IPS-18c (cell line): Measurements from ENCODE around the gene GLYAT.

Source experiments
- H3K4me3 ChIP-seq: 2 replicates; pipeline ENCODE4 v1.7.0; 2013; ENCODE audit warnings: low read depth, mild to moderate bottlenecking, low read length, moderate library complexity; ENCODE audit not compliant: insufficient read depth
- H3K9me3 ChIP-seq: one replicate; pipeline ENCODE4 v1.6.1; 2013; ENCODE audit warnings: mild to moderate bottlenecking, low read length, moderate library complexity; ENCODE audit not compliant: control insufficient read depth, insufficient read depth

The GLYAT gene

GRCh38 chr11:58762284-58763119 is 30.8 kb upstream of the GLYAT start:
- Histone ChIP-seq H3K4me3 (no peak overlapping the region), H3K9me3 (no peaks in the 10 kb centered on the region)

GRCh38 chr11:58757439-58757838 is 25.7 kb upstream of the GLYAT start:
- Histone ChIP-seq H3K4me3 (no peak overlapping the region), H3K9me3 (no peaks in the 10 kb centered on the region)

DNA sequence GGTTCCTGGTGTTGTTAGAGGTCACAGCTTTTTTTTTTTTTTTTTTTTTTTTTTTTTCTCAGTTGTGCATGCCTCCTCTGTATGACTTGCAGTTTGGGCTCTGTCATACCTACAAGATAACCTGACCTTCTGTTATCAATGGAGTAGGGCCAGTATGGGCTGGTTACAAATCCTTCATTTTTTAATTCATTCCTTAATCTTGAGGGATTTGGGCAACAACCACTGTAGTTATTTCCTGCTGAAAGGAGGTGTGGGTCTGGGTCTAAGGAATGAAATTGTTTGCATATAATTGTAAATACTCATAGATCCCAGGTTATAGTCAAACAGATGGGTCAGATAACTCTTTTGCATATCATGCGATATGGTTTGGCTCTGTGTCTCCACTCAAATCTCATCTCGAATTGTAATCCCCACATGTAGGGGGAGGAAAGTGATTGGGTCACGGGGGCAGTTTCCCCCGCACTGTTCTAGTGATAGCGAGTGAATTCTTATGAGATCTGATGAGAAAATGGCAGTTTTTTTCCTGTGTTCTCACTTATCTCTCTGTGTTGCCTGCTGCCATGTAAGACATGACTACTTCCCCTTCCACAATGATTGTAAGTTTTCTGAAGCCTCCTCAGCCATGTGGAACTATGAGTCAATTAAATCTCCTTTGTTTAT is 14.1 kb upstream of the GLYAT start:
- H3K9me3 ChIP-seq: peaks cover 14% of the 10 kb centered on the region

DNA sequence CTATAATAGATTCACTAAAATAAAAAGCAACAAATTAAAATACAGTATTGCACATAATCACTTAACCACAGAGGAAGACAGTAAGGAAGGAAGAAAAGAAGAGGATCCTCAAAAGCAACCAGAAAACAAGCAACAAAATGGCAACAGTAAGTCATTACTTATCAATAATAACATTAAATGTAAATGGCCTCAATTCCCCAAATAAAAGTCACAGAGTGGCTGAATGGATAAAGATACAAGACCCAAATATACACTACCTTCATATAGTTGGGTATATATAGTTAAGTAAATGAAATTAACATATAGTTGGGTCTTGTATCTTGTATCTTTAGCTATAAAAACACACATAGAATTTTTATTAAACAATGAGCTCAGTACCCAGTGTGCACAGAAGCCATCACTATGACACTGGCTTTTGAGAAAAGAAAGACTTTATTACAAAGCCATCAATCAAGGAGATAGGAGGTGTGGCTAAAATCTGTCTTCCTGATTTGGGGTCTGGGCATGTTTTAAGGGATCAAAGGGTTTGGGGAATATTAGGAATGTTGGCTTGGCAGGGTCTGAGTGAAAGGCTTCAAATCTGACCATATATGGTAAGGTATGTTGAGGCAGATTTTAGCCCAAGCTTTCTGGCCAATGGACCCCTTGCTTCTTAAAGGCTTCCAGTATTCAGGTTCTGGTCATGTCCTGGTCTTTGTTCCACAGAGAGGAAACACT is 13.4 kb upstream of the GLYAT start:
- H3K4me3 ChIP-seq: no peak overlapping the region
- peaks cover 17% of the 10 kb centered on the region for H3K9me3 ChIP-seq

More for the DNA sequence above, 14.1 kb upstream of the GLYAT start:
- no peak overlapping the region for H3K4me3 ChIP-seq

DNA sequence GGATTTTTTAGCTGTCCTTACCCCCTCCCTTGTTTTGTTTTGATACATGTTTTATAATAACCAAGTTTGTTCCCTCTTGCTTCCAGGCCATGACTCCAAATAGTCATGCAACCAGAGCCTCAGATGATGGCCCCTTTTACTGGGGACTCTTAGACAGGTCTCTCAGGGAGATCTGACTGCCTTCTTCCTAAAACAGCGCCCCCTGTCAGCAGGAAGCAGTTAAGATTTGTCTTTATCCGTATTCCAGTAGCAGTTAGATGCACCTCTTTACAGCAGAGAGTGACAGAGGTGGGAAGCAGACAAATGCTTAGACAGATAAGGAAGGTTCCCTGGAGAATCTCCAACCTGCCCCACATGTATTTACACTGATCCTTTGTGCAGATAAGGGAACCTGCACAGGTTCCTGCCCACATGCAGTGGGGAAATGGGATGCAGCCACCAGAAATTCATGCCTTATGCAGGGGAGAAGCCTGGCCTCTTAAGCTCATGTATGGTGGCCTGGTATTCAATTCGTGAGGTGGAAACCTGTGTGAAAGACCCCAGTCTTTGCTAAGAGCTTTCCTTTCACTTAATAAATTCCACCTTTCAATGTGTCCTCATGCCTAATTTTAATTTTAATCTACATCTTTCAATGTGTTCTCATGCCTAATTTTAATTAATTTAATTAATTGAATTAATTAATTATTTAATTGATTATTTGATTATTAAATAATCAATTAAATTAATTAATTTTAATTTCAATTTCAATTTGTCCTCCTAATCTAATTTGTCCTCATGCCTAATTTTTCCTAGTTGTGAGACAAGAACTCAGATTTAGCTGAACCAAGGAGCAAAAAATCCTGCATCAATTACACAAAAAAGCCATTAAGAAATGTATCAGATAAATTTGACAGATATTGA is 11.5 kb upstream of the GLYAT start:
- Histone ChIP-seq H3K4me3 (no peak overlapping the region), H3K9me3 (peaks cover 17% of the 10 kb centered on the region)

- peaks cover 17% of the 10 kb centered on the region for H3K9me3 ChIP-seq
- no peak overlapping the region for H3K4me3 ChIP-seq
Observed at GRCh38 chr11:58742140-58742539, 10.4 kb upstream of the GLYAT start.

DNA sequence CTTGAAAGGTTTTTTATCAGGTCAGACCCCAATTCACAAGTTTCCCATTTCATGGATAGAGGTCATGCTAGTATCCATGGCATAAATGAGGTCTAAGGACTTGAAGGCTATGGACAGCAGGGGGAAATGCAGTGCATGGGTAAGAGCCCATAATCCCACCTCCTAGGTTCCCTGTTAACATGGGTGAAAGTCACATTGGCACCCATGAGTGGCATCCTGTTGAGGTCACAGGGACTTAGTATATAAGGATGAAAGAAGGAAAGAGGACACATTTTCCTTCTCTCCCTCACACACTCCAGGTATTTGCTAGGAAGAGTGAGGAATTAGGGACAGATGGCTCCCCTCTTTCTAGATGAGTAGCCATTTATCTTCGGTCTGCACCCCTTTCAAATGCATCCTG is 9.4 kb upstream of the GLYAT start:
- peaks cover 17% of the 10 kb centered on the region for H3K9me3 ChIP-seq

GRCh38 chr11:58740447-58740846 is 8.7 kb upstream of the GLYAT start:
- Histone ChIP-seq H3K9me3 (peaks cover 17% of the 10 kb centered on the region), H3K4me3 (no peak overlapping the region)

More for the DNA sequence above, 9.4 kb upstream of the GLYAT start:
- H3K4me3 ChIP-seq: no peak overlapping the region

DNA sequence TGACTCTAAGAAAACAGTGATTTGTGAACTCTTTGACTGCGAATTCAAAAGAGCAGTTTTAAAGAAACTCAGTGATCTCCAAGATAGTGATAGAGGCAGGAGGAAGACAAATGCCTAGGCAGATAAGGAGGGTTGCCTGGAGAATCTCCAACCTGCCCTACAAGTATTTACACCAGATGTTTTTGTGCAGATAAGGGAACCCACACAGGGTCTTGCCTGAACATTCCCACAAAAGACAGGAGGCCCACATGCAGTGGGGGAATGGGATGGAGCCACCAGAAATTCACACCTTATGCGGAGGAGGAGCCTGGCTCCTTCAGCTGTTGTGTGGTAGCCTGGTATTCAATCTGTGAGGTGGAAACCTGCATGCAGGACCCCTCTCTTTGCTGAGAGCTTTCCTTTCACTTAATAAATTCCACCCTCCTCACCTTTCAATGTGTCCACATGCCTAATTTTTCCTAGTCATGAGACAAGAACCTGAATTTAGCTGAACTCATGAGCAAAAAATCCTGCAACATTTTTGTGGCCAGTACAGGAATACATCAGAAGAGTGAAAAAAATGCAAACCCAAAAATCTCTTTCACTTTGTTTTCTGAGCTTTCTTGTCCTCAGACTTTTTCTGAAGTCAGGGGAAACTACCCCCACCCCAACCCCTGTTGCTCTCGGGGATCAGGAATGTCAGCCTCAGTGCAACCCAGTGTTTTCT is 8.1 kb upstream of the GLYAT start:
- H3K9me3 ChIP-seq: peaks cover 17% of the 10 kb centered on the region
- H3K4me3 ChIP-seq: no peak overlapping the region

DNA sequence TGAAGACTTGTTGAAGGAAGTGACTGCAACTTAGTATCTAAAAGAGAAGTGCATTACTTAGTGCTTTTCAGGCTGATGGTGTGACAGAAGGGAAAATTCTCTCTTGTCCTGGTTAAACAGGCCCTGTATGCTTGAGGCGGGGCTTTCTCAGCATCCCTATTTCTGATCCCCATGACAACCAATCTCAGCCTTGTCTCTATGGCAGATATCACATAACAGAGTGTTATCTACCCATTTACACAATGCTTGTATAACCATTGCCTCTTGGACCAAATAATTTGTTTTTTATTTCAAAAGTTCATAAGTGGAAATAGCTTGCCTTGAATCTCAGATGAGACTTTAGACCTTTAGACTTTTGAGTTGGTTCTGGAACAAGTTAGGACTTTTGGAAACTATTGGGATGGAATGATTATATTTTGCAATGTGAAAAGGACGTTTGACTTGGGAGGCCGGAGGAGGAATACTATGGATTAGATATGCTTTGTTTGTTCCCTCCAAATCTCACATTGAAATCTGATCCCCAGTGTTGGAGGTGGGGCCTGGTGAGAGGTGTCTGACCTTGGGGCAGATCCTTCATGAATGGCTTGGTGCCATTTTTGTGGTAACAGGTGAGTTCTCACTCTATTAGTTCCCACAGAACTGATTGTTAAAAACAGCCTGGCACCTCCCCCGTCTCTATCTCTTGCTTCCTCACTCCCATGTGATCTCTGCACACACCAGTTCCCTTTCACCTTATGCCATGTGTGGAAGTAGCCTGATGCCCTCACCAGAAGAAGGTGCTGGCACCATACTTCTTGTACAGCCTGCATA is 3.1 kb upstream of the GLYAT start:
- H3K4me3 ChIP-seq: no peak overlapping the region
- no peaks in the 10 kb centered on the region for H3K9me3 ChIP-seq

DNA sequence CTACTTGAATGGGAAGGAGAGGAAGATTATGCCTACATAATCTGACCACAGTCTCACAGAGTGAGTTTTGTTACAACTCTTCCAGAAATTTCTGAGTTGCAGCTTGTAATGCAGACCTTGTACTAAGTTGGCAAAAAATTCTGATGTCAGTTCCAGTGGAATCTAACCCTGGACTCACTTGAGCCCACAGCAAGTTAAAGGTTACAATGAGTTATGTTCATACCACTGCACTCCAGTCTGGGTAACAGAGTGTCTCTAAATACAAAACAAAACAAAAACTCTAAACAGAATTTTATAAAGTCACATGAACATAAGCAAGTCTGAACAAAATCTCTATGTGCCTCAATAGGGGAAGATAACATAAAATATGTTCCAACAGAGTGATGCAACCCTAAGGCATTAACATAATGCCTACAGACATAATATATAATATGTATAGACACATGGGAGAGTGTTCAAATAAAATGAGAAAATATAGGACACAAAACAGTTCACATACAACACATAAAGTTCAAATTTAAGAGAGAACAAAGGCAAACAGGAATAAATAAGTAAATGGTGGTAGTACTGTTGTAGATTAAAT is 1.1 kb downstream of the GLYAT start:
- no peak overlapping the region for H3K4me3 ChIP-seq
- H3K9me3 ChIP-seq: no peaks in the 10 kb centered on the region

DNA sequence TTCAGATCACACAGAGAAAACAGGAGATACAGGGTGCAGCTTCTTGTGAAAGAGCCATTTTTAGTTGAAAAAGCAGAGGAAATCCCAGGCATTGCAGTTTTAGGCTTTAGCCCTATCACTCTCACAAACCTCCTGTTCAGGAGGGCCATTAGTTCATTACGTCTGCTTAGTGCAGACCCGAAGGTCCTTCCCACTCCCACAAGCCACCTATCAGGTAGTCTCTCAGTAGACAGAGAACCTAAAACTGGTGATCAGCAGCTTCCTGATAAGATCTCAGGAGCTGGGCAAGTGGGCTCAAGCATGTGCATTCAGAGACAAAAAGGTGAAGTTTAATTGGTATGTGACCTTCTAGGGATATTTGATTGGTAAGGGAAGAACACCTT is 4.3 kb downstream of the GLYAT start:
- Histone ChIP-seq H3K9me3 (no peaks in the 10 kb centered on the region), H3K4me3 (no peak overlapping the region)

DNA sequence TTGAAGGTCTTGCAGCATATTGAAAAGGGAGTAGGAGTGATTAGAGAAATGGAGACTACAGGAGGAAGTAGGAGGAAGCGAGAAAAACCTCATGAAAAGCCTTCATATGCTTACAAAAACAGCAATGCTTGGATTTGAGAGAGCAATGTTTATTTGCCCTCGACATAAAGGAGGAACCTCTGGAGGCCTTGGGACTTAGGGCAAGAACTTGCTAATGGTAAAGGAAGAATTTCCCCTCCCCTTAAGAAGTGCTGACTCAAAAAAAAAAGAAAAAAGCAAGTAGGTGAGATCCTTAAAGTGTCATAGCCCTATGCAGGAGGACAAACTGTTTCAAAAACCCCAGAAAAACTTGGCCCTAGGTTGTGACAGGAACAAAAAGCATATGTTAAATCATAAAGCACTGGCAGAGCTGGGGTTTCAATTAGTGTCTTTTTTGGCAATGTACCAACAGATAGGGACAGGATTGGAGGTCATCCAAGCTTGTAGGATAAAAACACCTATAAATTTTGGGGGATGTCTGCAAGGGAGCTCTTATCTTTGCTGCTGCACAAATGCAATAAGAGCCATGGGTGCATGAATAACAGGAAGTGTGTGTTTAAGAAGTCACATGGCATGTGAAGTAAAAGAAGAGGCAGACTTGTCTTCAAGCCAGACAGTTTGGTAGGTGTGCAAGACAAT is 4.9 kb downstream of the GLYAT start:
- H3K4me3 ChIP-seq: no peak overlapping the region
- no peaks in the 10 kb centered on the region for H3K9me3 ChIP-seq

DNA sequence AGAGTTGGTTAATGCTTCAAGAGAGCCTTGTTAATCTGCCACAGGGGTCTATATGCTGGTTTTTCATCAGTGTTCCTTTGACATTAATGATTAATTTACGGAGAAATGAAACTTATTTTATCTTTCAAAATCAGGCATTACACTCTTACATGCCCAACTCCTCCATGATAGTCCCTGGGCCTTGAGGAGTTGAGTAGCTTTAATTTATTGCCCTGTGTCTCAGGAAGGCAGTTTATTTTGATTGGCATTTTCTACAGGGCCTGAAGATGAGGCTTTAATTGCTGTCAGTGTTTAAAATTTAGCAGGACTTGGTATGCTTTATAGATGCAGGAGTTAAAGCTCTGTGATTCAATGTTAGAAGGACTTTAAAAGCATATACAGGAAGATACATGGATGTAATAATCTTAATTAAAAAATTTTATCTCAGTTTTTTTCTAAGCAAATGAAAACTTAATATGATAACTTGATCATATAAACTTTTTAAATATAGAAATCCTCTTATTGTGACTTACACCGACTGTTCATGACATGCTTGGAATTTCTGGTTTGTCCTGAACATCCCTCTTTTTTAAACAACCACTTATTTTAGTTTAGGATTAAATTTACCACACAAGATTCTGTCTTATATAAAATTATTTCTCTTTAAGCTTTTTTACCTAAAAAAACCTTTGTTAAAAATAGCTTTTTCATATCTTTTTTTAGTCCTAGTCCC is 12.2 kb downstream of the GLYAT start:
- H3K4me3 ChIP-seq: no peak overlapping the region
- H3K9me3 ChIP-seq: no peaks in the 10 kb centered on the region

- Histone ChIP-seq H3K4me3 (no peak overlapping the region), H3K9me3 (no peaks in the 10 kb centered on the region)
Observed at GRCh38 chr11:58712531-58712930, 19.2 kb downstream of the GLYAT start.
